A549 (cell line): ENCODE data around the gene TP53BP2.

Experiments used
- CTCF ChIP-seq: fragments of >200 bp; sonication (Bioruptor Twin); formaldehyde crosslinking; IDR thresholded peaks from 3 replicates; pipeline ENCODE4 v1.5.1; 2016
- RFX5 ChIP-seq: fragments of 450-650 bp; IDR thresholded peaks from 2 replicates; pipeline ENCODE4 v1.7.1; 2014; ENCODE audit warnings: antibody characterized with exemption, mild to moderate bottlenecking, moderate library complexity
- RNF2 ChIP-seq: fragments of 200-600 bp; sonication (generic); IDR thresholded peaks from 2 replicates; pipeline ENCODE4 v1.6.1; 2016; ENCODE audit warnings: low read depth, mild to moderate bottlenecking, antibody characterized with exemption, moderate library complexity, borderline replicate concordance

- TF ChIP-seq RNF2 (no peak), RFX5 (no peak), CTCF (no peak)
These were observed 94.1 kb downstream of the TP53BP2 start for GRCh38 chr1:223751696-223752095.
